Measurements from ENCODE around the gene PDE4B. TPM values are rescaled to one million over a fixed set of nuclear protein-coding genes. Genes with fewer than 3 reads are reported as not detected.

PDE4B gene
- total and polyA plus RNA-seq, 10 of the 15 experiments (the other 5 are each of a cell fraction or from before 2014, with no cell fraction given): 3.0 to 13.2 (median 5.7) TPM

DNA sequence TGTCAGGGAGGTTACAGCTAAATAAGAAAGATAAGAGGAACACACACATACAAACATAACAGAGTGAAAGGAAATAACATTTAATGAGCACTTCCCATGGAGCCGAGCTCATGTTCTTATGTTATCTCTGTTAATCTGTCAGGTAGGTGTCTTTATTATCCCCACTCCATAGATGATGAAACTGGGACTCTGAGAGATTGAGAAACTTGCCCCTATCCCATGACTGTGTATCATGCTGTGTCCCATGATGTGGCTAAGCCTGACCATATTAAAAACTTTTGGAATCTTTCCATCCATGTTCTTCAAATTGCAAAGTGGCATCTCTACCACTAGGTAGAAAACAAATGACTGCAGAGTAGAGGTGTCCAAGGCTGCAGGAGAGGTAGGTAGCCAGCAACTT lies 456.1 kb downstream of the PDE4B start:
- POLR2A ChIA-PET: interaction anchor here (0.7 kb wide), 1 partner anchor 13 kb away, joined by 3 read pairs; no protein-coding TSS in a partner anchor
- 90% methylated on average over 1 of the region's 1 CpG for WGBS (ENCODE audit: insufficient coverage, insufficient replicate concordance, low lambda C conversion rate, missing lambda C conversion rate)
- no peak overlapping the region for H2AFZ ChIP-seq (ENCODE audit: control insufficient read depth, low read depth, low read length)
- H3K4me3 ChIP-seq: no peak overlapping the region
- FAIRE-seq: no peak
- CTCF ChIA-PET: interaction anchor here (0.9 to 18.8 kb wide), 10 partner anchors 12 to 478 kb away, joined by 3 to 595 read pairs (median 8); no protein-coding TSS in a partner anchor
- no peaks in the 10 kb centered on the region for H4K20me1 ChIP-seq (ENCODE audit: control insufficient read depth, insufficient read depth)
- H3K4me1 ChIP-seq (ENCODE audit: control insufficient read depth, insufficient read depth, low read length): peaks cover 8% of the 10 kb centered on the region
- no peaks in the 10 kb centered on the region for H3K36me3 ChIP-seq (ENCODE audit: control insufficient read depth in 2 of 2, insufficient read depth in 2 of 2, low read length in 1 of 2)
- no peaks in the 10 kb centered on the region for H3K79me2 ChIP-seq (ENCODE audit: control insufficient read depth, insufficient read depth, low read length)
- TF ChIP-seq, protein P1, sequence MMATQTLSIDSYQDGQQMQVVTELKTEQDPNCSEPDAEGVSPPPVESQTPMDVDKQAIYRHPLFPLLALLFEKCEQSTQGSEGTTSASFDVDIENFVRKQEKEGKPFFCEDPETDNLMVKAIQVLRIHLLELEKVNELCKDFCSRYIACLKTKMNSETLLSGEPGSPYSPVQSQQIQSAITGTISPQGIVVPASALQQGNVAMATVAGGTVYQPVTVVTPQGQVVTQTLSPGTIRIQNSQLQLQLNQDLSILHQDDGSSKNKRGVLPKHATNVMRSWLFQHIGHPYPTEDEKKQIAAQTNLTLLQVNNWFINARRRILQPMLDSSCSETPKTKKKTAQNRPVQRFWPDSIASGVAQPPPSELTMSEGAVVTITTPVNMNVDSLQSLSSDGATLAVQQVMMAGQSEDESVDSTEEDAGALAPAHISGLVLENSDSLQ (IDR thresholded peaks at IDR 0.05): no peak
- no peak overlapping the region for H3K4me2 ChIP-seq (ENCODE audit: control insufficient read depth, insufficient read depth)
- no peak overlapping the region for H3K27ac ChIP-seq (ENCODE audit: control insufficient read depth, insufficient read depth)
- SMC1A ChIA-PET (ENCODE audit: uncharacterized antibody, unreplicated experiment): interaction anchor here (0.6 to 22.0 kb wide), 11 partner anchors 8 to 233 kb away, joined by 3 to 663 read pairs (median 6); no protein-coding TSS in a partner anchor
- no peaks in the 10 kb centered on the region for H3K9me3 ChIP-seq (replicated peaks; ENCODE audit: control insufficient read depth, insufficient read depth, low read length)
- no peak for DNase-seq (ENCODE audit: low read depth, low spot score)
- BruUV-seq (replicated peaks): no TSS peak
- no peak for ATAC-seq
- intact Hi-C loops (cut with micrococcal nuclease; ENCODE audit: unreplicated experiment) (loop anchor here (10.0 kb wide), 1 partner anchor 434 kb away; no protein-coding TSS in a partner anchor), in situ Hi-C loops (cut with MboI) (loop anchor here (10.0 to 25.0 kb wide), 3 partner anchors 536 to 1014 kb away; partner anchors contain the start of genes LEPR and LEPROT)
- 0 out of 4 replicates have a peak, but pooled peaks cover 0 to 1% of the 10 kb centered on the region in 2 experiments for H3K27me3 ChIP-seq (replicated peaks in 1 of 2; ENCODE audit: control insufficient read depth in 2 of 2, insufficient read depth in 2 of 2, low read length in 1 of 2)
- RAD21 ChIA-PET (ENCODE audit: unreplicated experiment): interaction anchor here (1.3 to 19.6 kb wide), 5 partner anchors 9 to 255 kb away, joined by 4 to 519 read pairs (median 6); no protein-coding TSS in a partner anchor
- no peak overlapping the region for H3K9ac ChIP-seq (ENCODE audit: control insufficient read depth, insufficient read depth, low read length)

DNA sequence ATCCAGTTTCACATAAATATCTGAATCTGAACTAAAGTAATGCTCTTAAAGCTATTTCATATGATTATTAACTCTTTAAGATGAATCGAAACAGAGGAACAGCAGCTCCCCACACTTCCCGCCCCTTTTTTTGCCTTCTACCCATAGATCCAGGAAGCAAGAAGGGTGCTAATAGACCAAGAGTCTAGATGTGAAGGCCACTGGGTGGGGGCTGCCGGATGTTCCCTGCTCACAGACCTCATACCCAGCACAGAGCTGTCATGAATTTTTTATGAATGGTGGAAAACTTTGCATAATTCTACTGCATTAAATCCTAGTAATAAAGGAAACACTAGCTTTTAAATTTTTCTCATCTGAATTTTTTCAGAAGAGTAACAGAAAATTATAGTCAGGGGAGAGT lies 457.4 kb downstream of the PDE4B start:
- Histone ChIP-seq H3K9ac (ENCODE audit: control insufficient read depth, insufficient read depth, low read length) (no peak overlapping the region), H3K27ac (ENCODE audit: control insufficient read depth, insufficient read depth) (no peak overlapping the region), H3K4me3 (no peak overlapping the region), H3K27me3 (replicated peaks in 1 of 2; ENCODE audit: control insufficient read depth in 2 of 2, insufficient read depth in 2 of 2, low read length in 1 of 2) (no peaks in the 10 kb centered on the region), H2AFZ (ENCODE audit: control insufficient read depth, low read depth, low read length) (no peak overlapping the region), H3K4me2 (ENCODE audit: control insufficient read depth, insufficient read depth) (no peak overlapping the region), H3K4me1 (ENCODE audit: control insufficient read depth, insufficient read depth, low read length) (peaks cover 8% of the 10 kb centered on the region), H3K36me3 (ENCODE audit: control insufficient read depth in 2 of 2, insufficient read depth in 2 of 2, low read length in 1 of 2) (no peaks in the 10 kb centered on the region), H3K79me2 (ENCODE audit: control insufficient read depth, insufficient read depth, low read length) (no peaks in the 10 kb centered on the region), H4K20me1 (ENCODE audit: control insufficient read depth, insufficient read depth) (no peaks in the 10 kb centered on the region), H3K9me3 (replicated peaks; ENCODE audit: control insufficient read depth, insufficient read depth, low read length) (no peaks in the 10 kb centered on the region)
- ChIA-PET RAD21 (ENCODE audit: unreplicated experiment) (interaction anchor here (0.9 to 19.6 kb wide), 8 partner anchors 95 to 253 kb away, joined by 3 to 519 read pairs (median 4); no protein-coding TSS in a partner anchor), CTCF (interaction anchor here (0.8 to 18.8 kb wide), 12 partner anchors 9 to 291 kb away, joined by 3 to 595 read pairs (median 8); no protein-coding TSS in a partner anchor), SMC1A (ENCODE audit: uncharacterized antibody, unreplicated experiment) (interaction anchor here (0.8 to 22.0 kb wide), 16 partner anchors 8 to 477 kb away, joined by 3 to 663 read pairs (median 6); no protein-coding TSS in a partner anchor), POLR2A (interaction anchor here (1.4 kb wide), 1 partner anchor 197 kb away, joined by 5 read pairs; no protein-coding TSS in a partner anchor)
- no peak for FAIRE-seq
- intact Hi-C loops (cut with micrococcal nuclease; ENCODE audit: unreplicated experiment): loop anchor here (5.0 kb wide), 1 partner anchor 102 kb away; no protein-coding TSS in a partner anchor
- in situ Hi-C loops (cut with MboI): loop anchor here (5.0 to 25.0 kb wide), 3 partner anchors 192 to 687 kb away; no protein-coding TSS in a partner anchor
- no peak for DNase-seq (ENCODE audit: low read depth, low spot score)
- 94% methylated on average over 3 of the region's 3 CpGs for WGBS (ENCODE audit: insufficient coverage, insufficient replicate concordance, low lambda C conversion rate, missing lambda C conversion rate)
- BruUV-seq (replicated peaks): no TSS peak
- no peak for ATAC-seq
- TF ChIP-seq, protein P2, sequence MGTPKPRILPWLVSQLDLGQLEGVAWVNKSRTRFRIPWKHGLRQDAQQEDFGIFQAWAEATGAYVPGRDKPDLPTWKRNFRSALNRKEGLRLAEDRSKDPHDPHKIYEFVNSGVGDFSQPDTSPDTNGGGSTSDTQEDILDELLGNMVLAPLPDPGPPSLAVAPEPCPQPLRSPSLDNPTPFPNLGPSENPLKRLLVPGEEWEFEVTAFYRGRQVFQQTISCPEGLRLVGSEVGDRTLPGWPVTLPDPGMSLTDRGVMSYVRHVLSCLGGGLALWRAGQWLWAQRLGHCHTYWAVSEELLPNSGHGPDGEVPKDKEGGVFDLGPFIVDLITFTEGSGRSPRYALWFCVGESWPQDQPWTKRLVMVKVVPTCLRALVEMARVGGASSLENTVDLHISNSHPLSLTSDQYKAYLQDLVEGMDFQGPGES (IDR thresholded peaks at IDR 0.05): no peak
- TF ChIP-seq, protein P3, sequence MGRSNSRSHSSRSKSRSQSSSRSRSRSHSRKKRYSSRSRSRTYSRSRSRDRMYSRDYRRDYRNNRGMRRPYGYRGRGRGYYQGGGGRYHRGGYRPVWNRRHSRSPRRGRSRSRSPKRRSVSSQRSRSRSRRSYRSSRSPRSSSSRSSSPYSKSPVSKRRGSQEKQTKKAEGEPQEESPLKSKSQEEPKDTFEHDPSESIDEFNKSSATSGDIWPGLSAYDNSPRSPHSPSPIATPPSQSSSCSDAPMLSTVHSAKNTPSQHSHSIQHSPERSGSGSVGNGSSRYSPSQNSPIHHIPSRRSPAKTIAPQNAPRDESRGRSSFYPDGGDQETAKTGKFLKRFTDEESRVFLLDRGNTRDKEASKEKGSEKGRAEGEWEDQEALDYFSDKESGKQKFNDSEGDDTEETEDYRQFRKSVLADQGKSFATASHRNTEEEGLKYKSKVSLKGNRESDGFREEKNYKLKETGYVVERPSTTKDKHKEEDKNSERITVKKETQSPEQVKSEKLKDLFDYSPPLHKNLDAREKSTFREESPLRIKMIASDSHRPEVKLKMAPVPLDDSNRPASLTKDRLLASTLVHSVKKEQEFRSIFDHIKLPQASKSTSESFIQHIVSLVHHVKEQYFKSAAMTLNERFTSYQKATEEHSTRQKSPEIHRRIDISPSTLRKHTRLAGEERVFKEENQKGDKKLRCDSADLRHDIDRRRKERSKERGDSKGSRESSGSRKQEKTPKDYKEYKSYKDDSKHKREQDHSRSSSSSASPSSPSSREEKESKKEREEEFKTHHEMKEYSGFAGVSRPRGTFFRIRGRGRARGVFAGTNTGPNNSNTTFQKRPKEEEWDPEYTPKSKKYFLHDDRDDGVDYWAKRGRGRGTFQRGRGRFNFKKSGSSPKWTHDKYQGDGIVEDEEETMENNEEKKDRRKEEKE (IDR thresholded peaks at IDR 0.05): no peak
- TF ChIP-seq ZNF622 (IDR thresholded peaks at IDR 0.05) (no peak), SREBF2 (IDR thresholded peaks at IDR 0.05; ENCODE audit: low read length) (no peak), ZNF217 (IDR thresholded peaks at IDR 0.05) (no peak), BCL11A (IDR thresholded peaks at IDR 0.05; ENCODE audit: low read depth, low read length) (no peak), POLR2A (IDR thresholded peaks at IDR 0.05; ENCODE audit: low read depth, low read length) (no peak)
- TF ChIP-seq, protein P4, sequence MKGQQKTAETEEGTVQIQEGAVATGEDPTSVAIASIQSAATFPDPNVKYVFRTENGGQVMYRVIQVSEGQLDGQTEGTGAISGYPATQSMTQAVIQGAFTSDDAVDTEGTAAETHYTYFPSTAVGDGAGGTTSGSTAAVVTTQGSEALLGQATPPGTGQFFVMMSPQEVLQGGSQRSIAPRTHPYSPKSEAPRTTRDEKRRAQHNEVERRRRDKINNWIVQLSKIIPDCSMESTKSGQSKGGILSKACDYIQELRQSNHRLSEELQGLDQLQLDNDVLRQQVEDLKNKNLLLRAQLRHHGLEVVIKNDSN (IDR thresholded peaks at IDR 0.05; ENCODE audit: borderline replicate concordance, extremely low read length, insufficient read depth, low read depth, low read length): no peak

Data from GM12878 (cell line).